WTC11 (cell line): ENCODE measurements around the gene ST6GALNAC3. TPM values are rescaled to one million over a fixed set of nuclear protein-coding genes. Genes with fewer than 3 reads are reported as not detected.
A peak's percentile ranks its signal among the peaks of the same experiment; 100 is the strongest.

Experiments
- ATAC-seq: fragments of 200-7000 bp; cut with Tn5 transposase; 2 replicates; pipeline ENCODE4 v1.10.0; 2021; ENCODE audit warnings: mild to moderate bottlenecking, moderate library complexity
- CTCF ChIA-PET: fragments of 300-600 bp; sonication (Branson Sonifier 250); formaldehyde crosslinking; loops from one replicate; lab custom pipeline; 2021; ENCODE audit warnings: antibody characterized with exemption; lab: Charles Lee
- POLR2A ChIA-PET: fragments of 350-600 bp; sonication (Branson Sonifier 250); formaldehyde crosslinking; loops from one replicate; lab custom pipeline; 2021; ENCODE audit warnings: antibody characterized with exemption; lab: Charles Lee
- DNase-seq: peaks from one replicate; pipeline ENCODE4 v3.0.0; 2021; ENCODE audit warnings: low spot score
- H3K27ac Mint-ChIP-seq: 2 replicates; pipeline ENCODE4 v1.8.0; 2021; ENCODE audit warnings: mixed read lengths
- H3K27me3 Mint-ChIP-seq: 2 replicates; pipeline ENCODE4 v1.8.0; 2021; ENCODE audit warnings: low read depth, mild to moderate bottlenecking, moderate library complexity, mixed read lengths
- H3K36me3 Mint-ChIP-seq: 2 replicates; pipeline ENCODE4 v1.8.0; 2021; ENCODE audit warnings: mixed read lengths
- H3K4me1 Mint-ChIP-seq: 2 replicates; pipeline ENCODE4 v1.8.0; 2022; ENCODE audit warnings: mixed read lengths
- H3K4me3 Mint-ChIP-seq: 2 replicates; pipeline ENCODE4 v1.8.0; 2021; ENCODE audit warnings: mild to moderate bottlenecking, moderate library complexity, mixed read lengths
- H3K9me3 Mint-ChIP-seq: 2 replicates; pipeline ENCODE4 v1.8.0; 2021; ENCODE audit warnings: mixed read lengths
- AR ChIP-seq: fragments of 250-450 bp; sonication (Bioruptor Pico); IDR thresholded peaks from 2 replicates; pipeline ENCODE4 v1.9.0; 2021; ENCODE audit warnings: mild to moderate bottlenecking
- CTCF ChIP-seq: fragments of 200-600 bp; IDR thresholded peaks from 2 replicates; pipeline ENCODE4 v1.8.0; 2022; ENCODE audit warnings: antibody characterized with exemption
- E2F4 ChIP-seq: sonication (generic); formaldehyde crosslinking; IDR thresholded peaks from 2 replicates; pipeline ENCODE4 v1.8.1; 2022; ENCODE audit warnings: low read depth, mild to moderate bottlenecking, moderate library complexity, missing genetic modification reagents, borderline replicate concordance
- EMX1 ChIP-seq: fragments of 250-450 bp; sonication (Bioruptor Pico); IDR thresholded peaks from 2 replicates; pipeline ENCODE4 v1.8.0; 2021; ENCODE audit warnings: mild to moderate bottlenecking
- FOXK1 ChIP-seq: sonication (generic); formaldehyde crosslinking; IDR thresholded peaks from 2 replicates; pipeline ENCODE4 v1.8.0; 2022; ENCODE audit warnings: mild to moderate bottlenecking, moderate library complexity, missing genetic modification reagents
- IRF1 ChIP-seq: sonication (generic); formaldehyde crosslinking; IDR thresholded peaks from 2 replicates; pipeline ENCODE4 v1.8.0; 2023; ENCODE audit warnings: missing genetic modification reagents
- MAX ChIP-seq: sonication (generic); formaldehyde crosslinking; IDR thresholded peaks from 2 replicates; pipeline ENCODE4 v1.8.0; 2022; ENCODE audit warnings: mild to moderate bottlenecking, missing genetic modification reagents
- MLX ChIP-seq: sonication (generic); formaldehyde crosslinking; IDR thresholded peaks from 2 replicates; pipeline ENCODE4 v1.8.1; 2023; ENCODE audit warnings: mild to moderate bottlenecking, missing genetic modification reagents, moderate library complexity
- SP1 ChIP-seq: sonication (generic); formaldehyde crosslinking; conservative IDR thresholded peaks from 2 replicates; pipeline ENCODE4 v1.8.1; 2022; ENCODE audit warnings: missing genetic modification reagents
- TP53 ChIP-seq: sonication (generic); formaldehyde crosslinking; IDR thresholded peaks from 2 replicates; pipeline ENCODE4 v1.8.1; 2023; ENCODE audit warnings: mild to moderate bottlenecking, missing genetic modification reagents
- ZNF121 ChIP-seq: sonication (generic); formaldehyde crosslinking; IDR thresholded peaks from 2 replicates; pipeline ENCODE4 v1.8.0; 2023; ENCODE audit warnings: missing genetic modification reagents
- ZNF281 ChIP-seq: sonication (generic); formaldehyde crosslinking; IDR thresholded peaks from 2 replicates; pipeline ENCODE4 v1.8.0; 2023; ENCODE audit warnings: mild to moderate bottlenecking, missing genetic modification reagents
- ZNF416 ChIP-seq: fragments of 250-450 bp; sonication (Bioruptor Pico); IDR thresholded peaks from 2 replicates; pipeline ENCODE4 v1.9.0; 2021; ENCODE audit warnings: mild to moderate bottlenecking, inconsistent platforms
- ZNF423 ChIP-seq: fragments of 250-450 bp; sonication (Bioruptor Pico); IDR thresholded peaks from 2 replicates; pipeline ENCODE4 v2.1.2; 2022; ENCODE audit warnings: mild to moderate bottlenecking, moderate library complexity
- ZNF512 ChIP-seq: sonication (generic); formaldehyde crosslinking; IDR thresholded peaks from 2 replicates; pipeline ENCODE4 v1.8.1; 2022; ENCODE audit warnings: missing genetic modification reagents, borderline replicate concordance
- total RNA-seq: library from RNA; stranded (reverse); gene quantifications from 3 replicates; pipeline ENCODE4 v1.2.3, GENCODE V29; 2021

The ST6GALNAC3 gene
- total RNA-seq, 1 experiment from 2014 or later: 11.9 TPM

- peak overlapping the region; percentile 95 for H3K27ac Mint-ChIP-seq
- H3K9me3 Mint-ChIP-seq: 0 out of 2 replicates have a peak, but pooled peaks cover 2% of the 10 kb centered on the region
These were observed 154.9 kb downstream of the ST6GALNAC3 start for GRCh38 chr1:76229279-76230005.

GRCh38 chr1:76230842-76231281 is 156.3 kb downstream of the ST6GALNAC3 start:
- peak; percentile 22 for DNase-seq
- Mint-ChIP-seq H3K4me3 (peak overlapping the region; percentile 33; the same call in 1 of the 2 replicates), H3K9me3 (0 out of 2 replicates have a peak, but pooled peaks cover 6% of the 10 kb centered on the region), H3K36me3 (no peaks in the 10 kb centered on the region), H3K4me1 (peaks cover 82% of the 10 kb centered on the region), H3K27ac (peak overlapping the region; percentile 99), H3K27me3 (no peaks in the 10 kb centered on the region)
- TF ChIP-seq E2F4 (CRISPR knock-in tag) (no peak), EMX1 (no peak), FOXK1 (CRISPR knock-in tag) (0 out of 2 replicates have a peak, but pooled peaks have one; percentile 32), ZNF423 (CRISPR knock-in tag) (peak; percentile 59), TP53 (CRISPR knock-in tag) (no peak), SP1 (CRISPR knock-in tag) (peak; percentile 38; the same call in 1 of the 2 replicates), MLX (no peak), ZNF512 (CRISPR knock-in tag) (no peak), ZNF416 (CRISPR knock-in tag) (no peak)
- peak; percentile 92 for ATAC-seq
- POLR2A ChIA-PET: no interaction called here
- CTCF ChIA-PET: interaction anchor here (0.8 kb wide), 1 partner anchor 77 kb away, joined by 4 read pairs; no protein-coding TSS in a partner anchor

More at GRCh38 chr1:76229279-76230005, 154.9 kb downstream of the ST6GALNAC3 start:
- POLR2A ChIA-PET: no interaction called here
- no peak for DNase-seq
- CTCF ChIA-PET: no interaction called here
- Mint-ChIP-seq H3K4me3 (peak overlapping the region; percentile 18; the same call in 1 of the 2 replicates), H3K4me1 (peaks cover 86% of the 10 kb centered on the region), H3K27me3 (no peaks in the 10 kb centered on the region)
- TF ChIP-seq ZNF281 (CRISPR knock-in tag) (no peak), ZNF121 (peak; percentile 98), MAX (CRISPR knock-in tag) (0 out of 2 replicates have a peak, but pooled peaks have one; percentile 25)
- TF ChIP-seq, all 79 proteins: peak for 2
- no peaks in the 10 kb centered on the region for H3K36me3 Mint-ChIP-seq
- ATAC-seq: no peak; the same call in 1 of the 2 replicates

- TF ChIP-seq IRF1 (CRISPR knock-in tag) (no peak), CTCF (no peak), AR (CRISPR knock-in tag) (no peak)
- TF ChIP-seq, all 79 proteins: peak for 0
- no peaks in the 10 kb centered on the region for H3K36me3 Mint-ChIP-seq
- DNase-seq (no peak), ATAC-seq (no peak)
- 0 out of 2 replicates have a peak, but pooled peaks cover 6% of the 10 kb centered on the region for H3K9me3 Mint-ChIP-seq
- CTCF ChIA-PET: interaction anchor here (0.8 kb wide), 1 partner anchor 77 kb away, joined by 4 read pairs; no protein-coding TSS in a partner anchor
- peaks cover 77% of the 10 kb centered on the region for H3K4me1 Mint-ChIP-seq
- POLR2A ChIA-PET: no interaction called here
- peak overlapping the region; percentile 98 for H3K27ac Mint-ChIP-seq
- H3K27me3 Mint-ChIP-seq: no peaks in the 10 kb centered on the region
- peak overlapping the region; percentile 35; the same call in 1 of the 2 replicates for H3K4me3 Mint-ChIP-seq
These were observed 156.8 kb downstream of the ST6GALNAC3 start for GRCh38 chr1:76231320-76231719.
